CD4-positive, alpha-beta T cell (primary cell): Measurements from ENCODE around the gene SYTL3. TPM values are rescaled to one million over a fixed set of nuclear protein-coding genes. Genes with fewer than 3 reads are reported as not detected.

ENCODE experiments used
- ATAC-seq: fragments of 200-7000 bp; cut with Tn5 transposase; one replicate; pipeline ENCODE4 v1.10.0; 2022; ENCODE audit warnings: mild to moderate bottlenecking; ENCODE audit not compliant: poor library complexity
- CTCF ChIA-PET: fragments of 350-600 bp; sonication (Branson Sonifier 250); formaldehyde crosslinking; loops from one replicate; lab custom pipeline; 2021; ENCODE audit warnings: antibody characterized with exemption, inconsistent platforms; lab: Charles Lee
- POLR2A ChIA-PET: fragments of 350-600 bp; sonication (Branson Sonifier 250); formaldehyde crosslinking; loops from one replicate; lab custom pipeline; 2021; ENCODE audit warnings: antibody characterized with exemption, inconsistent platforms; lab: Charles Lee
- DNase-seq, 14 experiments: peaks; one replicate each; pipeline ENCODE4 v3.0.0-alpha.2; 2013 to 2020; ENCODE audit warnings: mixed read lengths in 2 of 14
- H3K27ac ChIP-seq, 2 donors: one replicate each; pipeline versions ENCODE4 v1.5.1 to v1.7.0; 2013; ENCODE audit warnings: low read length in 2 of 2, low read depth in 1 of 2, mild to moderate bottlenecking in 1 of 2
- H3K27me3 ChIP-seq, 2 experiments: 1 replicate in 1 of 2; 2 replicates in 1 of 2; pipeline versions ENCODE4 v1.6.1 to v1.7.0; 2013; ENCODE audit warnings: low read length in 2 of 2, control low read depth in 1 of 2, mild to moderate bottlenecking in 1 of 2, moderate library complexity in 1 of 2; ENCODE audit not compliant: insufficient read depth in 2 of 2, control insufficient read depth in 1 of 2
- H3K36me3 ChIP-seq: one replicate; pipeline ENCODE4 v1.6.1; 2013; ENCODE audit warnings: low read length, control low read depth; ENCODE audit not compliant: insufficient read depth
- H3K4me1 ChIP-seq: one replicate; pipeline ENCODE4 v1.6.1; 2013; ENCODE audit warnings: low read length, control low read depth; ENCODE audit not compliant: insufficient read depth
- H3K4me3 ChIP-seq: one replicate; pipeline ENCODE4 v1.5.1; 2013; ENCODE audit warnings: mild to moderate bottlenecking, low read length, moderate library complexity
- H3K9me3 ChIP-seq, 2 experiments: 1 replicate in 1 of 2; 2 replicates in 1 of 2; pipeline versions ENCODE4 v1.6.1 to v1.7.0; 2013; ENCODE audit warnings: low read length in 2 of 2, mild to moderate bottlenecking in 2 of 2, control low read depth in 1 of 2, moderate library complexity in 1 of 2; ENCODE audit not compliant: control insufficient read depth in 1 of 2, insufficient read depth in 1 of 2
- H3K27ac Mint-ChIP-seq: one replicate; pipeline ENCODE4 v1.8.0; 2020; ENCODE audit warnings: mixed read lengths
- H3K27me3 Mint-ChIP-seq: one replicate; pipeline ENCODE4 v1.8.0; 2021; ENCODE audit warnings: mixed read lengths
- H3K36me3 Mint-ChIP-seq: one replicate; pipeline ENCODE4 v1.8.0; 2021; ENCODE audit warnings: low read depth, mixed read lengths
- H3K4me1 Mint-ChIP-seq: one replicate; pipeline ENCODE4 v1.8.0; 2021; ENCODE audit warnings: low read depth, mixed read lengths
- H3K4me3 Mint-ChIP-seq: one replicate; pipeline ENCODE4 v1.8.0; 2020; ENCODE audit warnings: mild to moderate bottlenecking, mixed read lengths
- H3K9me3 Mint-ChIP-seq: one replicate; pipeline ENCODE4 v1.8.0; 2020; ENCODE audit warnings: mixed read lengths
- intact Hi-C, 2 experiments: fragments of 100-400 bp; cut with DNase I in 1 of 2; cut with micrococcal nuclease in 1 of 2; formaldehyde crosslinking; loops; one replicate each; pipeline versions ENCODE4 v1.15.1 to v1.9.0; 2023 to 2025; cut with DNase I, micrococcal nuclease
- total RNA-seq, 174 experiments: library from RNA in 2 of 174; stranded (reverse) in 2 of 174; gene quantifications; one replicate each; pipeline ENCODE4 v1.2.3 and lab custom pipeline; 2021 to 2026
- TF ChIP-seq, protein P1 (sequence below): fragments of 200-600 bp; IDR thresholded peaks from one replicate; pipeline ENCODE4 v1.8.0; 2022; ENCODE audit warnings: antibody characterized with exemption, mild to moderate bottlenecking

Gene SYTL3
- total RNA-seq, 2 experiments from 2014 or later = 41.2 to 42.7 TPM

GRCh38 chr6:158751224-158751623, 101.4 kb downstream of the SYTL3 start:
- intact Hi-C loops = no loop called here
- H3K27ac ChIP-seq = no peak overlapping the region
- TF ChIP-seq, protein P1, sequence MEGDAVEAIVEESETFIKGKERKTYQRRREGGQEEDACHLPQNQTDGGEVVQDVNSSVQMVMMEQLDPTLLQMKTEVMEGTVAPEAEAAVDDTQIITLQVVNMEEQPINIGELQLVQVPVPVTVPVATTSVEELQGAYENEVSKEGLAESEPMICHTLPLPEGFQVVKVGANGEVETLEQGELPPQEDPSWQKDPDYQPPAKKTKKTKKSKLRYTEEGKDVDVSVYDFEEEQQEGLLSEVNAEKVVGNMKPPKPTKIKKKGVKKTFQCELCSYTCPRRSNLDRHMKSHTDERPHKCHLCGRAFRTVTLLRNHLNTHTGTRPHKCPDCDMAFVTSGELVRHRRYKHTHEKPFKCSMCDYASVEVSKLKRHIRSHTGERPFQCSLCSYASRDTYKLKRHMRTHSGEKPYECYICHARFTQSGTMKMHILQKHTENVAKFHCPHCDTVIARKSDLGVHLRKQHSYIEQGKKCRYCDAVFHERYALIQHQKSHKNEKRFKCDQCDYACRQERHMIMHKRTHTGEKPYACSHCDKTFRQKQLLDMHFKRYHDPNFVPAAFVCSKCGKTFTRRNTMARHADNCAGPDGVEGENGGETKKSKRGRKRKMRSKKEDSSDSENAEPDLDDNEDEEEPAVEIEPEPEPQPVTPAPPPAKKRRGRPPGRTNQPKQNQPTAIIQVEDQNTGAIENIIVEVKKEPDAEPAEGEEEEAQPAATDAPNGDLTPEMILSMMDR = no peak
- ATAC-seq = no peak
- no peak overlapping the region for H3K27ac Mint-ChIP-seq
- peaks cover 36% of the 10 kb centered on the region for H3K36me3 ChIP-seq
- no peak overlapping the region for H3K4me3 Mint-ChIP-seq
- no peaks in the 10 kb centered on the region for H3K4me1 Mint-ChIP-seq
- no peaks in the 10 kb centered on the region for H3K4me1 ChIP-seq
- H3K4me3 ChIP-seq = no peak overlapping the region
- peaks cover 53% of the 10 kb centered on the region for H3K36me3 Mint-ChIP-seq
- POLR2A ChIA-PET = interaction anchor here (1.1 kb wide), 1 partner anchor 118 kb away, joined by 3 read pairs; no protein-coding TSS in a partner anchor
- H3K9me3 Mint-ChIP-seq = no peaks in the 10 kb centered on the region
- DNase-seq = no peak
- no peaks in the 10 kb centered on the region for H3K27me3 Mint-ChIP-seq
- no peaks in the 10 kb centered on the region for H3K9me3 ChIP-seq
- H3K27me3 ChIP-seq = no peaks in the 10 kb centered on the region
- CTCF ChIA-PET = no interaction called here

GRCh38 chr6:158751921-158752320, 102.1 kb downstream of the SYTL3 start:
- Histone ChIP-seq H3K27ac (no peak overlapping the region), H3K4me1 (no peaks in the 10 kb centered on the region), H3K4me3 (no peak overlapping the region), H3K9me3 (no peaks in the 10 kb centered on the region), H3K27me3 (no peaks in the 10 kb centered on the region), H3K36me3 (peaks cover 35% of the 10 kb centered on the region)
- ATAC-seq (no peak), DNase-seq (no peak)
- no peaks in the 10 kb centered on the region for H3K9me3 Mint-ChIP-seq
- ChIA-PET CTCF (no interaction called here), POLR2A (no interaction called here)
- H3K36me3 Mint-ChIP-seq = peaks cover 53% of the 10 kb centered on the region
- H3K4me1 Mint-ChIP-seq = no peaks in the 10 kb centered on the region
- intact Hi-C loops = no loop called here
- H3K27ac Mint-ChIP-seq = no peak overlapping the region
- H3K4me3 Mint-ChIP-seq = no peak overlapping the region
- TF ChIP-seq, protein P1 = no peak
- no peaks in the 10 kb centered on the region for H3K27me3 Mint-ChIP-seq

DNA sequence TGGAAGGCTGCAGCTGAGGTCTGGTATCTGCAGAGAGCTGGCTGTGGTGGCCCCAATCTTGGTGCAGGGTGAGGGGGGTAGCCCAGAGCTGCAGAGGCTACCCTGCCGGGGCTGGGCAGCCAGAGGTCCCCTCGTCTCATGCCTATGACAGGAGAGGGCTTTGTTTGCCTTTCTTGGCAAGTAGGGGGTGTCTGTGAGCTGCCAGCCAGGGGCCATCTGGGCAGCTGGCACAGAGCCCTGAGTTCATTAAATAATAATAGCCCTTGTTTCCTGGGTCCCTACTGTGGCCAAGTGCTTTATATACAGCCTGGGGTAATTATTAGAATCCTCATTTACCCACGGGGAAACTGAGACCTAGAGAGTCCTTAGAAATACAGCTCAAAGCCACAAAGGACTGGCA, 102.8 kb downstream of the SYTL3 start:
- Mint-ChIP-seq H3K4me3 (no peak overlapping the region), H3K4me1 (no peaks in the 10 kb centered on the region), H3K27me3 (no peaks in the 10 kb centered on the region), H3K36me3 (peaks cover 60% of the 10 kb centered on the region), H3K9me3 (no peaks in the 10 kb centered on the region), H3K27ac (no peak overlapping the region)
- ATAC-seq (no peak), DNase-seq (no peak)
- ChIA-PET CTCF (interaction anchor here (0.6 kb wide), 2 partner anchors 22 to 28 kb away, joined by 3 to 4 read pairs; no protein-coding TSS in a partner anchor), POLR2A (no interaction called here)
- no peak overlapping the region for H3K4me3 ChIP-seq
- no peak overlapping the region for H3K27ac ChIP-seq
- intact Hi-C loops = no loop called here
- H3K27me3 ChIP-seq = no peaks in the 10 kb centered on the region
- peaks cover 39% of the 10 kb centered on the region for H3K36me3 ChIP-seq
- H3K4me1 ChIP-seq = no peaks in the 10 kb centered on the region
- TF ChIP-seq, protein P1 = no peak
- no peaks in the 10 kb centered on the region for H3K9me3 ChIP-seq
